Smooth muscle cell (in vitro differentiated cells): Measurements from ENCODE around the gene SLC25A21. TPM values are rescaled to one million over a fixed set of nuclear protein-coding genes. Genes with fewer than 3 reads are reported as not detected.
A peak's percentile ranks its signal among the peaks of the same experiment; 100 is the strongest.

Experiments used
- DNase-seq: peaks from one replicate; lab custom pipeline; 2025; ENCODE audit not compliant: unreplicated experiment; lab: John Stamatoyannopoulos, UW
- H2AFZ ChIP-seq: fragments of 200-600 bp; sonication (generic); 2 replicates; pipeline ENCODE4 v1.6.0; 2016; ENCODE audit warnings: antibody characterized with exemption, low read depth, mild to moderate bottlenecking
- H3F3A ChIP-seq: fragments of 200-600 bp; sonication (generic); 2 replicates; pipeline ENCODE4 v1.6.0; 2017; ENCODE audit warnings: antibody characterized with exemption, low read depth
- H3K27ac ChIP-seq: fragments of 200-600 bp; sonication (generic); 2 replicates; pipeline ENCODE4 v1.5.1; 2016; ENCODE audit warnings: low read depth, mild to moderate bottlenecking
- H3K27me3 ChIP-seq: fragments of 200-600 bp; sonication (generic); 2 replicates; pipeline ENCODE4 v1.6.1; 2016; ENCODE audit warnings: low read depth, mild to moderate bottlenecking
- H3K36me3 ChIP-seq: fragments of 200-600 bp; sonication (generic); 2 replicates; pipeline ENCODE4 v1.5.1; 2016; ENCODE audit warnings: low read depth
- H3K4me1 ChIP-seq: fragments of 200-600 bp; sonication (generic); 2 replicates; pipeline ENCODE4 v1.5.1; 2016; ENCODE audit warnings: low read depth
- H3K4me2 ChIP-seq: fragments of 200-600 bp; sonication (generic); 2 replicates; pipeline ENCODE4 v1.6.0; 2016; ENCODE audit warnings: mild to moderate bottlenecking
- H3K4me3 ChIP-seq: fragments of 200-600 bp; sonication (generic); 2 replicates; pipeline ENCODE4 v1.5.1; 2016; ENCODE audit warnings: mild to moderate bottlenecking
- H3K79me2 ChIP-seq: fragments of 200-600 bp; sonication (generic); 2 replicates; pipeline ENCODE4 v1.6.0; 2016; ENCODE audit warnings: low read depth, mild to moderate bottlenecking
- H3K9ac ChIP-seq: fragments of 200-600 bp; sonication (generic); 2 replicates; pipeline ENCODE4 v1.6.0; 2016; ENCODE audit warnings: low read depth
- H3K9me3 ChIP-seq: fragments of 200-600 bp; sonication (generic); replicated peaks from 2 replicates; pipeline ENCODE4 v1.5.1; 2016; ENCODE audit warnings: low read depth
- H4K20me1 ChIP-seq: fragments of 200-600 bp; sonication (generic); 2 replicates; pipeline ENCODE4 v1.6.0; 2016; ENCODE audit warnings: low read depth
- WGBS: methylation state at CpG from one replicate; pipeline ENCODE4 v1.1.7; 2016; ENCODE audit warnings: low lambda C conversion rate; 5-methylcytosine and 5-hydroxymethylcytosine counted together
- polyA plus RNA-seq: library from polyadenylated mRNA; unstranded; fragments of >200 nt; fragmentation: Nextera tagmentation; extraction: Ambion mirVana; gene quantifications from 2 replicates; pipeline ENCODE4 v1.2.1, GENCODE V29; 2016
- total RNA-seq: library from RNA; depleted of rRNA; stranded (reverse); fragments of >200 nt; gene quantifications from 2 replicates; pipeline ENCODE4 v1.2.3, GENCODE V29; 2014
- TF ChIP-seq, protein P1 (sequence below): fragments of 200-600 bp; sonication (generic); IDR thresholded peaks from 2 replicates; pipeline ENCODE4 v1.5.1; 2017; ENCODE audit warnings: borderline replicate concordance, mild to moderate bottlenecking, antibody characterized with exemption; ENCODE audit not compliant: insufficient read depth, poor library complexity, severe bottlenecking

Gene SLC25A21
- total and polyA plus RNA-seq, 2 experiments from 2014 or later, result 1.1 TPM; not detected in 1

DNA sequence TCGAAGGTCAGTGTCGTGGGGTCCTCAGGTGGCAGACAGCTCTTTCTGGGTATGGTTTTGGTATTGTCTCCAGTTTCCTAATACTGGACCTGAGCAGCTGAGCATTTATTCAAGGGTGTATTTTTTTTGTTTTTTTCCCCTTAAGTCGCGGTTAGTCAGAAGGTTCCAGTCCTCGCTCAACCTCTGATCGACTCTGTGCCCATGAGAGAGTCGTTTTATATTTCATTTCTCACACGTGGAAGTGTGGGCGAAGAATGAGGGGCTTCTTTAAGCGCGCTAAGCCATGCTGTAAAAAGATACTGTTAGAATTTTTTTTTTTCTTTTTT is 25.8 kb upstream of the SLC25A21 start:
- H4K20me1 ChIP-seq, result no peaks in the 10 kb centered on the region
- TF ChIP-seq, protein P1, sequence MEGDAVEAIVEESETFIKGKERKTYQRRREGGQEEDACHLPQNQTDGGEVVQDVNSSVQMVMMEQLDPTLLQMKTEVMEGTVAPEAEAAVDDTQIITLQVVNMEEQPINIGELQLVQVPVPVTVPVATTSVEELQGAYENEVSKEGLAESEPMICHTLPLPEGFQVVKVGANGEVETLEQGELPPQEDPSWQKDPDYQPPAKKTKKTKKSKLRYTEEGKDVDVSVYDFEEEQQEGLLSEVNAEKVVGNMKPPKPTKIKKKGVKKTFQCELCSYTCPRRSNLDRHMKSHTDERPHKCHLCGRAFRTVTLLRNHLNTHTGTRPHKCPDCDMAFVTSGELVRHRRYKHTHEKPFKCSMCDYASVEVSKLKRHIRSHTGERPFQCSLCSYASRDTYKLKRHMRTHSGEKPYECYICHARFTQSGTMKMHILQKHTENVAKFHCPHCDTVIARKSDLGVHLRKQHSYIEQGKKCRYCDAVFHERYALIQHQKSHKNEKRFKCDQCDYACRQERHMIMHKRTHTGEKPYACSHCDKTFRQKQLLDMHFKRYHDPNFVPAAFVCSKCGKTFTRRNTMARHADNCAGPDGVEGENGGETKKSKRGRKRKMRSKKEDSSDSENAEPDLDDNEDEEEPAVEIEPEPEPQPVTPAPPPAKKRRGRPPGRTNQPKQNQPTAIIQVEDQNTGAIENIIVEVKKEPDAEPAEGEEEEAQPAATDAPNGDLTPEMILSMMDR, result no peak
- H3K36me3 ChIP-seq, result no peaks in the 10 kb centered on the region
- no peaks in the 10 kb centered on the region for H3F3A ChIP-seq
- 21% methylated on average over 11 of the region's 11 CpGs for WGBS
- no peak for DNase-seq
- peak overlapping the region; percentile 7 for H3K27ac ChIP-seq
- H2AFZ ChIP-seq, result peak overlapping the region; percentile 95
- no peaks in the 10 kb centered on the region for H3K9me3 ChIP-seq
- peak overlapping the region; percentile 69 for H3K4me3 ChIP-seq
- peak overlapping the region; percentile 86 for H3K4me2 ChIP-seq
- H3K4me1 ChIP-seq, result peaks cover 3% of the 10 kb centered on the region
- no peaks in the 10 kb centered on the region for H3K27me3 ChIP-seq
- peaks cover 5% of the 10 kb centered on the region for H3K79me2 ChIP-seq
- peak overlapping the region; percentile 37 for H3K9ac ChIP-seq

- peak; percentile 64 for DNase-seq
- Histone ChIP-seq H2AFZ (peak within 1 kb of the TSS; percentile 97), H3K9ac (peak within 1 kb of the TSS; percentile 77), H3K9me3 (no peaks in the 10 kb centered on the region), H3K4me3 (peak within 1 kb of the TSS; percentile 69), H3K79me2 (peaks cover 4% of the 10 kb centered on the region), H3K4me2 (peak within 1 kb of the TSS; percentile 86), H3K27ac (peak within 1 kb of the TSS; percentile 67), H3K4me1 (peaks cover 3% of the 10 kb centered on the region), H3K27me3 (no peaks in the 10 kb centered on the region), H3K36me3 (no peaks in the 10 kb centered on the region), H4K20me1 (no peaks in the 10 kb centered on the region), H3F3A (no peaks in the 10 kb centered on the region)
- WGBS, result 2% methylated on average over 70 of the region's 70 CpGs
- TF ChIP-seq, protein P1, result peak; percentile 27
Observed at GRCh38 chr14:37197421-37198272, 25.2 kb upstream of the SLC25A21 start, which contains the start of gene MIPOL1. Gene MIPOL1 (plus strand): TSS chr14:37197937. CDS start chr14:37247889, 49,952 bp downstream.

GRCh38 chr14:37196604-37197420 is 24.4 kb upstream of the SLC25A21 start:
- H3K79me2 ChIP-seq, result peaks cover 3% of the 10 kb centered on the region
- no peak for DNase-seq
- no peaks in the 10 kb centered on the region for H4K20me1 ChIP-seq
- 96% methylated on average over 17 of the region's 17 CpGs for WGBS
- H3K36me3 ChIP-seq, result no peaks in the 10 kb centered on the region
- H3K9ac ChIP-seq, result peak overlapping the region; percentile 77
- TF ChIP-seq, protein P1, result no peak
- H3K4me3 ChIP-seq, result peak overlapping the region; percentile 69
- H3K27me3 ChIP-seq, result no peaks in the 10 kb centered on the region
- H3K27ac ChIP-seq, result peak overlapping the region; percentile 67
- H3F3A ChIP-seq, result no peaks in the 10 kb centered on the region
- H3K9me3 ChIP-seq, result no peaks in the 10 kb centered on the region
- H2AFZ ChIP-seq, result peak overlapping the region; percentile 97
- H3K4me1 ChIP-seq, result peaks cover 3% of the 10 kb centered on the region
- peak overlapping the region; percentile 85 for H3K4me2 ChIP-seq
